H9 (cell line): ENCODE results near the gene KCNJ10. TPM values are rescaled to one million over a fixed set of nuclear protein-coding genes. Genes with fewer than 3 reads are reported as not detected.

Experiments used
- DNase-seq: peaks from one replicate; pipeline ENCODE4 v3.0.0-alpha.2; 2017
- H2AFZ ChIP-seq: one replicate; pipeline ENCODE4 v1.6.1; 2013; ENCODE audit warnings: mild to moderate bottlenecking, low read length, control low read depth, moderate library complexity
- H2AK5ac ChIP-seq: 2 replicates; pipeline ENCODE4 v1.6.1; 2013; ENCODE audit warnings: low read length, control low read depth, mixed read lengths; ENCODE audit not compliant: insufficient read length
- H2BK120ac ChIP-seq: one replicate; pipeline ENCODE4 v1.6.1; 2013; ENCODE audit warnings: low read depth, mild to moderate bottlenecking, low read length, control low read depth, inconsistent platforms; ENCODE audit not compliant: poor library complexity, severe bottlenecking
- H2BK12ac ChIP-seq: 2 replicates; pipeline ENCODE4 v1.6.1; 2013; ENCODE audit warnings: low read length, control low read depth, mixed read lengths, low read depth; ENCODE audit not compliant: insufficient read length
- H2BK15ac ChIP-seq: 2 replicates; pipeline ENCODE4 v1.6.1; 2013; ENCODE audit warnings: low read depth, low read length, control low read depth
- H2BK20ac ChIP-seq: one replicate; pipeline ENCODE4 v1.6.1; 2013; ENCODE audit warnings: low read depth, mild to moderate bottlenecking, low read length, control low read depth, inconsistent platforms; ENCODE audit not compliant: poor library complexity, severe bottlenecking
- H2BK5ac ChIP-seq: 2 replicates; pipeline ENCODE4 v1.6.1; 2013; ENCODE audit warnings: low read length, control low read depth, mixed read lengths; ENCODE audit not compliant: insufficient read length
- H3K14ac ChIP-seq: 2 replicates; pipeline ENCODE4 v1.6.1; 2013; ENCODE audit warnings: low read length, control low read depth; ENCODE audit not compliant: insufficient read depth
- H3K18ac ChIP-seq: 2 replicates; pipeline ENCODE4 v1.6.1; 2013; ENCODE audit warnings: low read depth, mild to moderate bottlenecking, mixed read lengths, low read length, control low read depth; ENCODE audit not compliant: insufficient read length
- H3K23ac ChIP-seq: 2 replicates; pipeline ENCODE4 v1.6.1; 2013; ENCODE audit warnings: low read length, control low read depth, mixed read lengths, low read depth; ENCODE audit not compliant: insufficient read length
- H3K23me2 ChIP-seq: 2 replicates; pipeline ENCODE4 v1.6.1; 2013; ENCODE audit warnings: low read depth, mild to moderate bottlenecking, mixed read lengths, low read length, control low read depth; ENCODE audit not compliant: insufficient read length, poor library complexity, severe bottlenecking
- H3K27ac ChIP-seq: 2 replicates; pipeline ENCODE4 v1.5.1; 2013; ENCODE audit warnings: low read length, control low read depth, mixed read lengths, low read depth; ENCODE audit not compliant: insufficient read length
- H3K27me3 ChIP-seq: 2 replicates; pipeline ENCODE4 v1.6.1; 2013; ENCODE audit warnings: low read length, control low read depth, inconsistent platforms; ENCODE audit not compliant: insufficient read depth
- H3K4ac ChIP-seq: 2 replicates; pipeline ENCODE4 v1.6.1; 2013; ENCODE audit warnings: low read depth, mild to moderate bottlenecking, control low read depth, inconsistent platforms, low read length, moderate library complexity
- H3K4me1 ChIP-seq: 2 replicates; pipeline ENCODE4 v1.6.1; 2013; ENCODE audit warnings: low read length, control low read depth, inconsistent platforms; ENCODE audit not compliant: insufficient read depth
- H3K4me2 ChIP-seq: 2 replicates; pipeline ENCODE4 v1.6.1; 2013; ENCODE audit warnings: low read length, control low read depth, mixed read lengths; ENCODE audit not compliant: insufficient read length, insufficient read depth
- H3K56ac ChIP-seq: 2 replicates; pipeline ENCODE4 v1.6.1; 2013; ENCODE audit warnings: low read depth, mild to moderate bottlenecking, mixed read lengths, low read length, control low read depth; ENCODE audit not compliant: insufficient read length
- H3K79me1 ChIP-seq: 2 replicates; pipeline ENCODE4 v1.6.1; 2013; ENCODE audit warnings: low read depth, mild to moderate bottlenecking, moderate library complexity, low read length, control low read depth, inconsistent platforms; ENCODE audit not compliant: insufficient read depth, poor library complexity, severe bottlenecking
- H3K79me2 ChIP-seq: 2 replicates; pipeline ENCODE4 v1.6.1; 2013; ENCODE audit warnings: low read length, control low read depth, inconsistent platforms; ENCODE audit not compliant: insufficient read depth
- H3K9ac ChIP-seq: 2 replicates; pipeline ENCODE4 v1.6.1; 2013; ENCODE audit warnings: low read length, control low read depth, mixed read lengths; ENCODE audit not compliant: insufficient read length; ENCODE audit errors: extremely low read depth
- H3K9me3 ChIP-seq: one replicate; pipeline ENCODE4 v1.6.1; 2013; ENCODE audit warnings: low read depth, low read length, inconsistent platforms; ENCODE audit not compliant: control insufficient read depth
- H3T11ph ChIP-seq: one replicate; pipeline ENCODE4 v1.6.1; 2013; ENCODE audit warnings: mild to moderate bottlenecking, low read length, control low read depth, inconsistent platforms
- H4K20me1 ChIP-seq: one replicate; pipeline ENCODE4 v1.6.1; 2013; ENCODE audit not compliant: control insufficient read depth, insufficient read length, insufficient read depth
- H4K5ac ChIP-seq: 2 replicates; pipeline ENCODE4 v1.6.1; 2013; ENCODE audit warnings: low read depth, mild to moderate bottlenecking, mixed read lengths, low read length, control low read depth; ENCODE audit not compliant: insufficient read length
- H4K8ac ChIP-seq: replicated peaks from 2 replicates; pipeline ENCODE4 v1.6.1; 2013; ENCODE audit warnings: low read length, control low read depth, mixed read lengths, low read depth; ENCODE audit not compliant: insufficient read length
- H4K91ac ChIP-seq: 2 replicates; pipeline ENCODE4 v1.6.1; 2013; ENCODE audit warnings: low read depth, mild to moderate bottlenecking, moderate library complexity, mixed read lengths, low read length, control low read depth; ENCODE audit not compliant: insufficient read length
- H3K27ac Mint-ChIP-seq, 3 experiments: 2 replicates in 2 of 3; 3 replicates in 1 of 3; pipeline ENCODE4 v1.8.0; 2020 to 2021; ENCODE audit warnings: mixed read lengths in 3 of 3, mild to moderate bottlenecking in 1 of 3, moderate library complexity in 1 of 3
- H3K27me3 Mint-ChIP-seq: 2 replicates; pipeline ENCODE4 v1.8.0; 2021; ENCODE audit warnings: low read depth, mild to moderate bottlenecking, moderate library complexity, mixed read lengths
- H3K36me3 Mint-ChIP-seq, 3 experiments: 2 replicates in 2 of 3; 3 replicates in 1 of 3; pipeline ENCODE4 v1.8.0; 2020 to 2021; ENCODE audit warnings: low read depth in 3 of 3, mixed read lengths in 3 of 3; ENCODE audit not compliant: insufficient read depth in 1 of 3
- H3K4me1 Mint-ChIP-seq, 2 experiments: 2 replicates each; pipeline ENCODE4 v1.8.0; 2020; ENCODE audit warnings: mixed read lengths in 2 of 2
- H3K4me3 Mint-ChIP-seq, 2 experiments: 2 replicates in 1 of 2; 3 replicates in 1 of 2; pipeline ENCODE4 v1.8.0; 2020 to 2021; ENCODE audit warnings: mild to moderate bottlenecking in 2 of 2, mixed read lengths in 2 of 2, moderate library complexity in 1 of 2
- H3K9me3 Mint-ChIP-seq, 2 experiments: 2 replicates in 1 of 2; 3 replicates in 1 of 2; pipeline ENCODE4 v1.8.0; 2020; ENCODE audit warnings: mild to moderate bottlenecking in 2 of 2, mixed read lengths in 2 of 2, moderate library complexity in 1 of 2
- total RNA-seq: library from RNA; stranded (reverse); gene quantifications from 2 replicates; pipeline ENCODE4 v1.2.1, GENCODE V29; 2021
- TF ChIP-seq, protein P1 (sequence below): fragments of 200-600 bp; sonication (generic); conservative IDR thresholded peaks from 3 replicates; pipeline ENCODE4 v1.8.0; 2021; ENCODE audit warnings: antibody characterized with exemption, mild to moderate bottlenecking

KCNJ10 gene
- total RNA-seq, 1 experiment from 2014 or later, result 0.44 TPM

DNA sequence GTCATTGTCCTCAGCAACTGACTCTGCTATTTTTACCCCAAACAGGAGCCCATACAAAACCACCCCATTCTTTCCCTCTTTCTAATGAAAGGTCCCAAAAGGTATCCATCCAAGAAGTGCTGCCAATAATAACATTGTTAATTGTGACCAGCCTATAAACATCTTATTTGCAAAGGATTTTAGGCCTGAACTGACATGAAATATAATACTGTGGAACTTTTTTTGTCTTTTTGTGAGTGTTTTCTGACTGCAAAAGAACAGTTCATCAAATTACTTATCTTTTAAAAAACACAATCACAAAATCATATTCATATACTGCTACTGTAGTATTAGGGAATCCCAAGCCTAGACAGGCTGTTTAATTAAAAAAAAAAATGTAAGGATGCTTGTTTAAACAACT is 41.5 kb downstream of the KCNJ10 start:
- no peak overlapping the region for H3K56ac ChIP-seq
- Mint-ChIP-seq H3K4me3 (no peak overlapping the region), H3K36me3 (peaks cover 0 to 3% (median 0%) of the 10 kb centered on the region in 3 experiments; a peak in 1 of 7 replicates), H3K9me3 (no peaks in the 10 kb centered on the region), H3K27me3 (peaks cover 3% of the 10 kb centered on the region), H3K27ac (no peak overlapping the region), H3K4me1 (peaks cover 15 to 20% of the 10 kb centered on the region in 2 experiments)
- TF ChIP-seq, protein P1, sequence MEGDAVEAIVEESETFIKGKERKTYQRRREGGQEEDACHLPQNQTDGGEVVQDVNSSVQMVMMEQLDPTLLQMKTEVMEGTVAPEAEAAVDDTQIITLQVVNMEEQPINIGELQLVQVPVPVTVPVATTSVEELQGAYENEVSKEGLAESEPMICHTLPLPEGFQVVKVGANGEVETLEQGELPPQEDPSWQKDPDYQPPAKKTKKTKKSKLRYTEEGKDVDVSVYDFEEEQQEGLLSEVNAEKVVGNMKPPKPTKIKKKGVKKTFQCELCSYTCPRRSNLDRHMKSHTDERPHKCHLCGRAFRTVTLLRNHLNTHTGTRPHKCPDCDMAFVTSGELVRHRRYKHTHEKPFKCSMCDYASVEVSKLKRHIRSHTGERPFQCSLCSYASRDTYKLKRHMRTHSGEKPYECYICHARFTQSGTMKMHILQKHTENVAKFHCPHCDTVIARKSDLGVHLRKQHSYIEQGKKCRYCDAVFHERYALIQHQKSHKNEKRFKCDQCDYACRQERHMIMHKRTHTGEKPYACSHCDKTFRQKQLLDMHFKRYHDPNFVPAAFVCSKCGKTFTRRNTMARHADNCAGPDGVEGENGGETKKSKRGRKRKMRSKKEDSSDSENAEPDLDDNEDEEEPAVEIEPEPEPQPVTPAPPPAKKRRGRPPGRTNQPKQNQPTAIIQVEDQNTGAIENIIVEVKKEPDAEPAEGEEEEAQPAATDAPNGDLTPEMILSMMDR, result no peak
- no peaks in the 10 kb centered on the region for H4K20me1 ChIP-seq
- H3K79me1 ChIP-seq, result no peaks in the 10 kb centered on the region
- H3K9ac ChIP-seq, result no peak overlapping the region
- no peak overlapping the region for H4K91ac ChIP-seq
- H2BK15ac ChIP-seq, result no peak overlapping the region
- no peaks in the 10 kb centered on the region for H3K4me1 ChIP-seq
- no peak overlapping the region for H2AK5ac ChIP-seq
- H3K27me3 ChIP-seq, result no peaks in the 10 kb centered on the region
- no peak overlapping the region for H2AFZ ChIP-seq
- no peak overlapping the region for H3K27ac ChIP-seq
- H3K23ac ChIP-seq, result no peak overlapping the region
- H3T11ph ChIP-seq, result no peak overlapping the region
- no peak overlapping the region for H2BK20ac ChIP-seq
- no peak overlapping the region for H3K4ac ChIP-seq
- no peak overlapping the region for H4K5ac ChIP-seq
- H2BK120ac ChIP-seq, result no peak overlapping the region
- no peak overlapping the region for H3K14ac ChIP-seq
- H3K23me2 ChIP-seq, result peaks cover 9% of the 10 kb centered on the region
- no peak overlapping the region for H3K4me2 ChIP-seq
- H3K18ac ChIP-seq, result no peak overlapping the region
- peaks cover 4% of the 10 kb centered on the region; the same call in 1 of the 2 replicates for H3K79me2 ChIP-seq
- no peaks in the 10 kb centered on the region for H3K9me3 ChIP-seq
- no peak for DNase-seq
- no peak overlapping the region for H4K8ac ChIP-seq
- H2BK12ac ChIP-seq, result no peak overlapping the region
- no peak overlapping the region for H2BK5ac ChIP-seq
